HepG2 (cell line): ENCODE results near the gene IQUB. TPM values are rescaled to one million over a fixed set of nuclear protein-coding genes. Genes with fewer than 3 reads are reported as not detected.
A peak's percentile ranks its signal among the peaks of the same experiment; 100 is the strongest.

Experiments used
- ASH2L ChIP-seq: fragments of 300-600, 200-600 bp; sonication (generic); IDR thresholded peaks from 2 replicates; pipeline ENCODE4 v1.7.0; 2017; ENCODE audit warnings: low read depth, mild to moderate bottlenecking, moderate library complexity, mixed read lengths, low read length; ENCODE audit not compliant: insufficient read length
- ELF1 ChIP-seq: sonication (generic); formaldehyde crosslinking; IDR thresholded peaks from 2 replicates; pipeline ENCODE4 v1.4.0; 2020; ENCODE audit warnings: missing genetic modification reagents
- FOXJ3 ChIP-seq: sonication (generic); formaldehyde crosslinking; IDR thresholded peaks from 2 replicates; pipeline ENCODE4 v1.4.0; 2020; ENCODE audit warnings: missing genetic modification reagents, mild to moderate bottlenecking, borderline replicate concordance
- FOXK2 ChIP-seq: fragments of 450-650 bp; IDR thresholded peaks from 2 replicates; pipeline ENCODE4 v1.6.1; 2016
- JUN ChIP-seq: sonication (generic); formaldehyde crosslinking; IDR thresholded peaks from 2 replicates; pipeline ENCODE4 v1.4.0; 2020; ENCODE audit warnings: mild to moderate bottlenecking, missing genetic modification reagents
- MEF2D ChIP-seq: sonication (generic); formaldehyde crosslinking; IDR thresholded peaks from 2 replicates; pipeline ENCODE4 v1.5.1; 2020; ENCODE audit warnings: mild to moderate bottlenecking, missing genetic modification reagents
- NFIC ChIP-seq: IDR thresholded peaks from 2 replicates; pipeline ENCODE4 v1.6.1; 2012; ENCODE audit warnings: mild to moderate bottlenecking, low read length, inconsistent platforms
- PCBP1 ChIP-seq: fragments of 200-400 bp; formaldehyde crosslinking; IDR thresholded peaks from 2 replicates; pipeline ENCODE4 v1.6.1; 2017; ENCODE audit warnings: mild to moderate bottlenecking, low read depth, low read length, borderline replicate concordance
- PHF8 ChIP-seq: sonication (generic); formaldehyde crosslinking; IDR thresholded peaks from 2 replicates; pipeline ENCODE4 v1.5.0; 2020; ENCODE audit warnings: missing genetic modification reagents
- POLR2AphosphoS5 ChIP-seq: IDR thresholded peaks from 2 replicates; pipeline ENCODE4 v1.6.1; 2012; ENCODE audit warnings: low read depth, low read length
- SOX13 ChIP-seq, 3 experiments: fragments of 450-650 bp in 1 of 3; sonication (generic) in 1 of 3; formaldehyde crosslinking in 1 of 3; IDR thresholded peaks in 2 of 3; conservative IDR thresholded peaks in 1 of 3; 2 replicates each; pipeline versions ENCODE4 v1.5.0 to v1.6.1; 2016 to 2020; ENCODE audit warnings: antibody characterized with exemption in 1 of 3, mild to moderate bottlenecking in 1 of 3, missing compliant biosample characterization in 1 of 3, missing genetic modification reagents in 1 of 3, moderate library complexity in 1 of 3
- SP5 ChIP-seq: IDR thresholded peaks from 2 replicates; pipeline ENCODE4 v1.6.1; 2016; ENCODE audit warnings: low read depth, borderline replicate concordance
- ZHX2 ChIP-seq, 2 experiments: sonication (generic) in 1 of 2; formaldehyde crosslinking in 1 of 2; IDR thresholded peaks; 2 replicates each; pipeline versions ENCODE4 v1.6.1 to v1.9.0; 2014 to 2022; ENCODE audit warnings: antibody characterized with exemption in 1 of 2, borderline replicate concordance in 1 of 2, inconsistent platforms in 1 of 2, low read depth in 1 of 2, missing genetic modification reagents in 1 of 2
- ZNF292 ChIP-seq: sonication (generic); formaldehyde crosslinking; IDR thresholded peaks from 2 replicates; pipeline ENCODE4 v1.8.1; 2022; ENCODE audit warnings: mild to moderate bottlenecking, low read depth, missing genetic modification reagents, borderline replicate concordance
- ZNF564 ChIP-seq: sonication (generic); formaldehyde crosslinking; IDR thresholded peaks from 2 replicates; pipeline ENCODE4 v1.8.1; 2023; ENCODE audit warnings: mild to moderate bottlenecking, missing genetic modification reagents
- ZNF619 ChIP-seq: sonication (generic); formaldehyde crosslinking; IDR thresholded peaks from 2 replicates; pipeline ENCODE4 v1.4.0; 2020; ENCODE audit warnings: mild to moderate bottlenecking, missing genetic modification reagents
- ZNF687 ChIP-seq: sonication (generic); formaldehyde crosslinking; IDR thresholded peaks from 2 replicates; pipeline ENCODE4 v1.5.1; 2020; ENCODE audit warnings: mild to moderate bottlenecking, missing genetic modification reagents, moderate library complexity
- ZNF83 ChIP-seq: sonication (generic); formaldehyde crosslinking; IDR thresholded peaks from 2 replicates; pipeline ENCODE4 v1.4.0; 2020; ENCODE audit warnings: missing genetic modification reagents, mild to moderate bottlenecking, borderline replicate concordance
- polyA plus RNA-seq, 8 experiments: library from polyadenylated mRNA; depleted of rRNA in 3 of 8; stranded (reverse) in 7 of 8; unstranded in 1 of 8; fragments of >200 nt; fragmentation: Illumina TruSeq in 4 of 8; extraction: Trizol in 4 of 8; gene quantifications; 2 replicates each; pipeline versions ENCODE4 v1.2.1 to v1.2.3, GENCODE V29; 2011 to 2016; ENCODE audit warnings: low read depth in 4 of 8, missing spikeins in 1 of 8, mixed read lengths in 1 of 8; ENCODE audit not compliant: insufficient read depth in 1 of 8
- total RNA-seq, 5 experiments: library from RNA; depleted of rRNA; stranded (reverse); fragments of >200 nt; fragmentation: Illumina TruSeq; extraction: Trizol; gene quantifications; 2 replicates each; pipeline ENCODE4 v1.2.3, GENCODE V29; 2016; ENCODE audit warnings: low read depth in 1 of 5

IQUB gene
- total and polyA plus RNA-seq, 2 of the 13 experiments (the other 11 are each of a cell fraction or from before 2014, with no cell fraction given) = 0.07 TPM; not detected in 1

- TF ChIP-seq ZHX2 (IDR thresholded peaks at IDR 0.05; ENCODE audit: low read depth) (peak; percentile 88), ZHX2 (CRISPR knock-in tag; IDR thresholded peaks at IDR 0.05; ENCODE audit: borderline replicate concordance) (no peak), SP5 (CRISPR knock-in tag) (0 out of 2 replicates have a peak, but pooled peaks have one; percentile 28), ZNF687 (CRISPR knock-in tag) (peak; percentile 30), NFIC (no peak), FOXJ3 (CRISPR knock-in tag) (no peak), PHF8 (CRISPR knock-in tag) (peak; percentile 29; the same call in 1 of the 2 replicates), JUN (CRISPR knock-in tag) (no peak), SOX13 (IDR thresholded peaks at IDR 0.05) (no peak), SOX13 (CRISPR knock-in tag; conservative IDR thresholded peaks at IDR 0.05 in 1 of 2, IDR thresholded peaks at IDR 0.05 in 1 of 2) (no peak), ZNF619 (CRISPR knock-in tag) (0 out of 2 replicates have a peak, but pooled peaks have one; percentile 66), ZNF292 (CRISPR knock-in tag) (no peak), FOXK2 (peak; percentile 38; the same call in 1 of the 2 replicates), ZNF83 (CRISPR knock-in tag) (no peak), MEF2D (CRISPR knock-in tag) (no peak), ASH2L (peak; percentile 20), ZNF564 (CRISPR knock-in tag) (no peak), POLR2AphosphoS5 (0 out of 2 replicates have a peak, but pooled peaks have one; percentile 43), PCBP1 (no peak), ELF1 (CRISPR knock-in tag) (0 out of 2 replicates have a peak, but pooled peaks have one; percentile 27)
These were observed at the start of gene IQUB (continued) for GRCh38 chr7:123534383-123535260.
